T-helper 22 cell (primary cell): ENCODE data around the gene RAB7B.

Experiments used
- DNase-seq: peaks from one replicate; pipeline ENCODE4 v3.0.0-alpha.2; 2020; ENCODE audit warnings: low read depth

RAB7B gene

GRCh38 chr1:206022766-206023165 lies 19.6 kb upstream of the RAB7B start:
- DNase-seq = no peak

- DNase-seq = no peak
Measured at GRCh38 chr1:206021626-206022365, 18.6 kb upstream of the RAB7B start.

- DNase-seq = no peak
Measured at GRCh38 chr1:206021008-206021625, 17.9 kb upstream of the RAB7B start.

- DNase-seq = no peak
Measured at GRCh38 chr1:206020393-206021007, 17.3 kb upstream of the RAB7B start.

GRCh38 chr1:206015071-206015470 lies 11.9 kb upstream of the RAB7B start:
- DNase-seq = no peak

- no peak for DNase-seq
Measured at GRCh38 chr1:206014601-206015000, 11.4 kb upstream of the RAB7B start.

GRCh38 chr1:206013026-206013795 lies 10.0 kb upstream of the RAB7B start:
- DNase-seq = no peak

- no peak for DNase-seq
Measured at GRCh38 chr1:206012086-206012859, 9.1 kb upstream of the RAB7B start.

- no peak for DNase-seq
Measured at GRCh38 chr1:206011057-206011456, 7.9 kb upstream of the RAB7B start.

GRCh38 chr1:206010060-206010459 lies 6.9 kb upstream of the RAB7B start:
- DNase-seq = no peak

- DNase-seq = no peak
Measured at GRCh38 chr1:206006946-206007345, 3.8 kb upstream of the RAB7B start.

- DNase-seq = no peak
Measured at GRCh38 chr1:206005778-206006180, 2.6 kb upstream of the RAB7B start.

- no peak for DNase-seq
Measured at GRCh38 chr1:206005234-206005633, 2.0 kb upstream of the RAB7B start.

GRCh38 chr1:206004826-206005225 lies 1.6 kb upstream of the RAB7B start:
- DNase-seq = no peak

- no peak for DNase-seq
Measured at GRCh38 chr1:206003854-206004800, 932 bp upstream of the RAB7B start.

GRCh38 chr1:206002160-206002559 lies 1.0 kb downstream of the RAB7B start:
- no peak for DNase-seq

GRCh38 chr1:206001476-206001888 lies 1.7 kb downstream of the RAB7B start:
- DNase-seq = no peak

- DNase-seq = no peak
Measured at GRCh38 chr1:206000641-206001339, 2.4 kb downstream of the RAB7B start.

- DNase-seq = no peak
Measured at GRCh38 chr1:205998457-205999241, 4.5 kb downstream of the RAB7B start.
